Measurements from ENCODE around the gene OR2A5. TPM values are rescaled to one million over a fixed set of nuclear protein-coding genes. Genes with fewer than 3 reads are reported as not detected.

OR2A5 gene
- total RNA-seq, 1 donor, result not detected

DNA sequence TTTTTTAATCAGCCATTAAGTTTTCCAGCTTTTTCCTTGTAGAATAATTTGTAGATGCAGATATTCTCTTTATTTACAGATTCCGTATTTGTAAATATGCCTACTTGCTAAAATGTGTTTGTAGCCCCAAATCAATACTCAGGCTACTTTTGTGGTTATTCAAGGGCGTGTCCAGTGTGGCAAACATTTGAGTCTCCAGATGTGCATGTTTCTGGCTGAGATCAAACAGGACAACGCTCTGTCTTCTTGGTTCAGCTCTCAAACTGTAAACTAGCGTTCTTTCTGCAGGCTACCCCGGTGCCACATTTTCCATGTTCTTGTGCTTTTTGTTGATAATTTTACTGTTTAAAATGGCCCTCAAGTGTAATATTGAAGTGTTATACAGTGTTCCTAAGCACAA is 16.2 kb upstream of the OR2A5 start:
- no peak overlapping the region for H3K4me3 ChIP-seq (ENCODE audit: low read depth, low read length)
- no peak for DNase-seq (ENCODE audit: low read depth)
- TF ChIP-seq, protein P1, sequence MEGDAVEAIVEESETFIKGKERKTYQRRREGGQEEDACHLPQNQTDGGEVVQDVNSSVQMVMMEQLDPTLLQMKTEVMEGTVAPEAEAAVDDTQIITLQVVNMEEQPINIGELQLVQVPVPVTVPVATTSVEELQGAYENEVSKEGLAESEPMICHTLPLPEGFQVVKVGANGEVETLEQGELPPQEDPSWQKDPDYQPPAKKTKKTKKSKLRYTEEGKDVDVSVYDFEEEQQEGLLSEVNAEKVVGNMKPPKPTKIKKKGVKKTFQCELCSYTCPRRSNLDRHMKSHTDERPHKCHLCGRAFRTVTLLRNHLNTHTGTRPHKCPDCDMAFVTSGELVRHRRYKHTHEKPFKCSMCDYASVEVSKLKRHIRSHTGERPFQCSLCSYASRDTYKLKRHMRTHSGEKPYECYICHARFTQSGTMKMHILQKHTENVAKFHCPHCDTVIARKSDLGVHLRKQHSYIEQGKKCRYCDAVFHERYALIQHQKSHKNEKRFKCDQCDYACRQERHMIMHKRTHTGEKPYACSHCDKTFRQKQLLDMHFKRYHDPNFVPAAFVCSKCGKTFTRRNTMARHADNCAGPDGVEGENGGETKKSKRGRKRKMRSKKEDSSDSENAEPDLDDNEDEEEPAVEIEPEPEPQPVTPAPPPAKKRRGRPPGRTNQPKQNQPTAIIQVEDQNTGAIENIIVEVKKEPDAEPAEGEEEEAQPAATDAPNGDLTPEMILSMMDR (IDR thresholded peaks at IDR 0.05; ENCODE audit: insufficient read depth, low read length), result no peak

DNA sequence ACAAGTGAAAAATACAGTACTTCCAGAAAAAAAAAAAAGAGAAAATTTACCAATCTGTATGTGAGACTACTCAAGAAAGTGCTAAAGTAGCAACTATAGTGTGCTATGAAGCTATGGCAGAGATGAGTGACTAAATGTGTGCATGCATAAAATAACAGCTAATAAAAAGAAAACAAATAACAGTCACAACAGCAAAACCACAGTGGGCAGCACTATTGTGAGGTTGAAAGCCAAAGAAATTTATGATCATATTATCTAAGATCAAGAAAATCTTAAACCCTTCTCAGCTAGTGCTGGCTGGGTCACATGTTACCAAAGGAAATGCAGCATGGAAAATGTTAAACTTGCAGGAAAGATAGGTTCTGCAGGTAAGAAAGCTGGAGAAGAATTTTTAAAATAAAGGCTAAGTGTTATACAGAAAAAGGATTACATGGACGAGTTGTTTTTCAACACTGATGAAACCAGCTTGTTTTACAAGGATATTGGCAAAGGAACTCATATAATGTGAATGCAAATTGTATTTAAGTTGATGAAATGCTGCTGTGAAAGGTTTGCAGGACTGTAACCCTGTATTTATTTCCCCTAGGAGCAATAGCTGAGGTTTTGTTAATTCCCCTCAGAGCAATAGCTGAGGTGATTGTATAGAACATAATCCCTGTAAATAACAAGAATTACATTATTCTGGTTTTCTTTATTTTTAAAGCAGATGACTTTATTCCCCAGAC is 15.6 kb upstream of the OR2A5 start:
- DNase-seq (ENCODE audit: low read depth), result no peak
- TF ChIP-seq, protein P1 (IDR thresholded peaks at IDR 0.05; ENCODE audit: insufficient read depth, low read length), result no peak
- no peak overlapping the region for H3K4me3 ChIP-seq (ENCODE audit: low read depth, low read length)

DNA sequence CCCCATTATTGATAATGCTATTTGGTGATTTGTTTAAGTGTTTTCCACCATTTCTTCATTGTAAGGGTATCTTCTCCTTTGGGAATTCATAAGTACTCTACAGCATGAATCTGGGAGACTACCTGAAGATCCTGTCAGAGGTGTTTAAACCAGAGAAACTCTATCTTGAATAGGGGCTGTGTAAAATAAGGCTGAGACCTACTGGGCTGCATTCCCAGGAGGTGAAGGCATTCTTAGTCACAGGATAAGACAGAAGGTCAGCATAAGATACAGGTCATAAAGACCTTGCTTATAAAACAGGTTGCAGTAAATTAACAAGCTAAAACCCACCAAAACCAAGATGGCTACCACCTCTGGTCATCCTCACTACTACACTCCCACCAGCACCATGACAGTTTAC is 13.4 kb upstream of the OR2A5 start:
- no peak overlapping the region for H3K4me3 ChIP-seq (ENCODE audit: low read depth, low read length)
- no peak for DNase-seq (ENCODE audit: low read depth)
- TF ChIP-seq, protein P1 (IDR thresholded peaks at IDR 0.05; ENCODE audit: insufficient read depth, low read length), result no peak

DNA sequence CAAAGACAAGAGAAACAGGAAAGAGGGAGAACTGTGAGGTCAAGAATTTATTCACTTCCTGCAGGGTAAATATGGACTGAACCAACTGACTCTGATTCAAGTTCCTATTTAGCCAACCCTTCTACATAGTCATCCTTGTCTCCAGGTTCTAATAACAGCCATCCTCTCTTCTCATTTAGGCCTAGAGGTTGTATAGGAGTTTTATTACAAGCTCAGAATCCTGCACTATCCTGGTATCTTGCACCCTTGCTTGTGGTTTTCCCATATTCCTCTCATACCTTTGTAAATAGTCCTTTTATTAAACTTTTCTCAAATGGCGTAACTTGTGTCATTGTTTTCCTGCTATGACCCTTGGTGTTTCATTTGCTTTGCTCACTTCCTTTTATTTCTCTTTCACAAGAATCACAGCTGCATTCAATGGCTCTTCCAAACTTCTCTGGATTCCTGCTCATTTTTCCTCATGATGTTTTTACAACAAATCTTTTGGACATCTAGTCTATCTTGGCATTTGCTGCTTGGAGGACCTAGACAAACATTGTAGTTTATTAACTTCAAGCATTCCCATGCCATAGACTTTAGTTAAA is 12.4 kb upstream of the OR2A5 start:
- H3K4me3 ChIP-seq (ENCODE audit: low read depth, low read length), result no peak overlapping the region
- TF ChIP-seq, protein P1 (IDR thresholded peaks at IDR 0.05; ENCODE audit: insufficient read depth, low read length), result no peak
- no peak for DNase-seq (ENCODE audit: low read depth)

DNA sequence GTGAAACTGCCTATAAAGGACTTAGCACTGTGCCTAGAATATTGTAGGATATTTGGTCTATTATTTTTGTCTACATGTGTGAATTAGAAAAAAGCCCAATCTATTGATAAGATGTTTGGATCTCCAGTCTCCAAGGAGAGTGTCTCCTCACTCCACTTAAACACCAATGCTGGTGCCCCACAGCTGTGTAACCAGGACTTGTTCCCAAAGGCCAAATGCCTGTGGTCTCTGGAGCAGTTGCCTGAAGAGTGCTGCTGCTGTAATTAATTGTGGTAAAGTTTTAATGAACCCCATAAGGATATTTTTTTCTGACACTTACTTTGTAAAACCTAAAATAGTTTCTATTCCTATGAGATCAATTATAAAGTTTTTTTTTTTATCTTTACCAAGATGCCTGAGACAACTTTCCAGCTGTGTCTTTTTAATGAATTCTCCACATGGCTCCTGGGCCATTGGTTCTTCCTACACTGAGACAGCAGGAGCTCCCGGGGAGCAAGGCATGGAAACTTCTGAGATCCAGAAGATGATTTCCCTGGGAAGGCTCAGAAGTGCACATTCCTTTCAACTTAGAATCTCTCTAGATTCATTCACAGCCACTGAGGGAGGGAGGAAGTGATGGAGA is 11.2 kb upstream of the OR2A5 start:
- TF ChIP-seq, protein P1 (IDR thresholded peaks at IDR 0.05; ENCODE audit: insufficient read depth, low read length), result no peak
- no peak overlapping the region for H3K4me3 ChIP-seq (ENCODE audit: low read depth, low read length)
- DNase-seq (ENCODE audit: low read depth), result no peak

DNA sequence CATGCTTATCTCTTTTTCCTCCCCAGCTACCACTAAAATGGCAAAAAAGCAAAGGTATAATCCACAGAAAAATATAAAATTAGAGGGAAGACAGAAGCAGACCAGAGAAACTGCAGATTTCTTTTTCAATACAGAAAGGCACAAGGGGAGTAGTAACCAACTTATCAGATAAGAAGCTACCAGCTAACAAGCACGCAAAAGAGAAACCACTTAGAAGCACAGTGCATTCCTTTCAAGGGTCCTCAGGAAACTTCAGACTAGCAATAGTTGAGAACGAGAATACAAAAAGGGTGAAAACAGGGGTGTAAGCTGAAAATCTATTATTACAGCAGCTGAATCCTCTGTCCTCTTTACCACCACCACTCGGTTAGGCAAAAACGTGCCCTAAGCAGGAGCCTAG is 9.9 kb upstream of the OR2A5 start:
- no peak overlapping the region for H3K4me3 ChIP-seq (ENCODE audit: low read depth, low read length)
- TF ChIP-seq, protein P1 (IDR thresholded peaks at IDR 0.05; ENCODE audit: insufficient read depth, low read length), result no peak
- DNase-seq (ENCODE audit: low read depth), result no peak

Measured in fibroblast of the aortic adventitia (primary cell).